ENCODE data around the gene TMEM178B. TPM values are rescaled to one million over a fixed set of nuclear protein-coding genes. Genes with fewer than 3 reads are reported as not detected.
"Not testable (repeated sequence)": the region's sequence is repeated elsewhere in the genome, so short reads cannot be mapped to it uniquely, and the experiment has no call there.

The TMEM178B gene
- total RNA-seq, 1 experiment from 2014 or later, result 0.21 TPM

- in situ Hi-C loops (cut with HindIII; ENCODE audit: low pct_unique_long_range_greater_than_20kb, low sequenced_read_pairs), result no loop called here
- DNase-seq (ENCODE audit: low read depth, low spot score), result no peak
Measured at GRCh38 chr7:141366091-141366621, 292.3 kb downstream of the TMEM178B start.

GRCh38 chr7:141369422-141369821, 295.6 kb downstream of the TMEM178B start:
- in situ Hi-C loops (cut with HindIII; ENCODE audit: low pct_unique_long_range_greater_than_20kb, low sequenced_read_pairs), result no loop called here
- no peak for DNase-seq (ENCODE audit: low read depth, low spot score)

- in situ Hi-C loops (cut with HindIII; ENCODE audit: low pct_unique_long_range_greater_than_20kb, low sequenced_read_pairs), result no loop called here
- DNase-seq (ENCODE audit: low read depth, low spot score), result no peak
Measured at GRCh38 chr7:141370178-141370577, 296.3 kb downstream of the TMEM178B start.

- in situ Hi-C loops (cut with HindIII; ENCODE audit: low pct_unique_long_range_greater_than_20kb, low sequenced_read_pairs), result no loop called here
- DNase-seq (ENCODE audit: low read depth, low spot score), result no peak
Measured at GRCh38 chr7:141370650-141371049, 296.8 kb downstream of the TMEM178B start.

- DNase-seq (ENCODE audit: low read depth, low spot score), result peak; percentile 10
- in situ Hi-C loops (cut with HindIII; ENCODE audit: low pct_unique_long_range_greater_than_20kb, low sequenced_read_pairs), result no loop called here
Measured at GRCh38 chr7:141374425-141374824, 300.6 kb downstream of the TMEM178B start.

GRCh38 chr7:141375442-141375841, 301.6 kb downstream of the TMEM178B start:
- in situ Hi-C loops (cut with HindIII; ENCODE audit: low pct_unique_long_range_greater_than_20kb, low sequenced_read_pairs), result no loop called here
- DNase-seq (ENCODE audit: low read depth, low spot score), result no peak

GRCh38 chr7:141377906-141378305, 304.0 kb downstream of the TMEM178B start:
- in situ Hi-C loops (cut with HindIII; ENCODE audit: low pct_unique_long_range_greater_than_20kb, low sequenced_read_pairs), result no loop called here
- no peak for DNase-seq (ENCODE audit: low read depth, low spot score)

- in situ Hi-C loops (cut with HindIII; ENCODE audit: low pct_unique_long_range_greater_than_20kb, low sequenced_read_pairs), result no loop called here
- no peak for DNase-seq (ENCODE audit: low read depth, low spot score)
Measured at GRCh38 chr7:141378405-141378804, 304.5 kb downstream of the TMEM178B start.

GRCh38 chr7:141381794-141382427, 308.0 kb downstream of the TMEM178B start:
- DNase-seq (ENCODE audit: low read depth, low spot score), result no peak
- in situ Hi-C loops (cut with HindIII; ENCODE audit: low pct_unique_long_range_greater_than_20kb, low sequenced_read_pairs), result no loop called here

- DNase-seq (ENCODE audit: low read depth, low spot score); in situ Hi-C loops (cut with HindIII; ENCODE audit: low pct_unique_long_range_greater_than_20kb, low sequenced_read_pairs): not testable (repeated sequence)
Measured at GRCh38 chr7:141383356-141383755, 309.5 kb downstream of the TMEM178B start.

- in situ Hi-C loops (cut with HindIII; ENCODE audit: low pct_unique_long_range_greater_than_20kb, low sequenced_read_pairs), result no loop called here
- no peak for DNase-seq (ENCODE audit: low read depth, low spot score)
Measured at GRCh38 chr7:141386881-141387280, 313.0 kb downstream of the TMEM178B start.

GRCh38 chr7:141387521-141388217, 313.8 kb downstream of the TMEM178B start:
- DNase-seq (ENCODE audit: low read depth, low spot score), result no peak
- in situ Hi-C loops (cut with HindIII; ENCODE audit: low pct_unique_long_range_greater_than_20kb, low sequenced_read_pairs), result no loop called here

GRCh38 chr7:141389140-141389796, 315.4 kb downstream of the TMEM178B start:
- DNase-seq (ENCODE audit: low read depth, low spot score), result no peak
- in situ Hi-C loops (cut with HindIII; ENCODE audit: low pct_unique_long_range_greater_than_20kb, low sequenced_read_pairs), result no loop called here

GRCh38 chr7:141390339-141390738, 316.5 kb downstream of the TMEM178B start:
- in situ Hi-C loops (cut with HindIII; ENCODE audit: low pct_unique_long_range_greater_than_20kb, low sequenced_read_pairs), result no loop called here
- DNase-seq (ENCODE audit: low read depth, low spot score), result no peak

- DNase-seq (ENCODE audit: low read depth, low spot score), result no peak
- in situ Hi-C loops (cut with HindIII; ENCODE audit: low pct_unique_long_range_greater_than_20kb, low sequenced_read_pairs), result no loop called here
Measured at GRCh38 chr7:141393056-141393455, 319.2 kb downstream of the TMEM178B start.

GRCh38 chr7:141397236-141398163, 323.6 kb downstream of the TMEM178B start:
- in situ Hi-C loops (cut with HindIII; ENCODE audit: low pct_unique_long_range_greater_than_20kb, low sequenced_read_pairs), result no loop called here
- DNase-seq (ENCODE audit: low read depth, low spot score), result no peak

GRCh38 chr7:141400356-141400755, 326.5 kb downstream of the TMEM178B start:
- no peak for DNase-seq (ENCODE audit: low read depth, low spot score)
- in situ Hi-C loops (cut with HindIII; ENCODE audit: low pct_unique_long_range_greater_than_20kb, low sequenced_read_pairs), result no loop called here
